Smooth muscle cell of the umbilical artery (primary cell): Measurements from ENCODE around the gene SLCO2B1. TPM values are rescaled to one million over a fixed set of nuclear protein-coding genes. Genes with fewer than 3 reads are reported as not detected.

Experiments used
- total RNA-seq: library from RNA; depleted of rRNA; stranded (reverse); fragments of >200 nt; gene quantifications from 2 replicates; pipeline ENCODE4 v1.2.3, GENCODE V29; 2014

SLCO2B1 gene
- total RNA-seq: 0.30 and 0.88 TPM in 2 replicates

DNA sequence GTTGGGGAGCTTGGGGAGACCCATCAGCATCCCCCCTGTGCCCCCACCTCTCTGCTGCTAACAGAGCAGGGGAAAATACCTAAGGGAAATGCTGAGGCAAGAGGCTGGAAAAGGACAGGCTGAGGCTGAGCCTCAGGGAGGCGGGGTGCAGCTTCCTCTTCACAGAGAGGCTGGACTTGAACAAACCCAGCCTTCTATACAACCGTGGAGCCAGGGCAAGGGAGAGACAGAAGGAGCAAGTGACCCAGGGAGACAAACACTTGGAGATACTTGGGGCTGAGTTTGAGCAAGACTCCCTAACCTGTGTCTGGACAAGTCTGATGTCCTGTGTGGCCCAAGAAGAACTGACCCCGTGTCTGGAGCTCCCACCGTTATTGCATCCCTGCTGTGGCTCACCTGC lies at the start of gene SLCO2B1:
TSS of gene SLCO2B1 (plus strand) at position 229 of the 400 bp plus-strand sequence. CDS start 275 bp downstream, outside the sequence.

DNA sequence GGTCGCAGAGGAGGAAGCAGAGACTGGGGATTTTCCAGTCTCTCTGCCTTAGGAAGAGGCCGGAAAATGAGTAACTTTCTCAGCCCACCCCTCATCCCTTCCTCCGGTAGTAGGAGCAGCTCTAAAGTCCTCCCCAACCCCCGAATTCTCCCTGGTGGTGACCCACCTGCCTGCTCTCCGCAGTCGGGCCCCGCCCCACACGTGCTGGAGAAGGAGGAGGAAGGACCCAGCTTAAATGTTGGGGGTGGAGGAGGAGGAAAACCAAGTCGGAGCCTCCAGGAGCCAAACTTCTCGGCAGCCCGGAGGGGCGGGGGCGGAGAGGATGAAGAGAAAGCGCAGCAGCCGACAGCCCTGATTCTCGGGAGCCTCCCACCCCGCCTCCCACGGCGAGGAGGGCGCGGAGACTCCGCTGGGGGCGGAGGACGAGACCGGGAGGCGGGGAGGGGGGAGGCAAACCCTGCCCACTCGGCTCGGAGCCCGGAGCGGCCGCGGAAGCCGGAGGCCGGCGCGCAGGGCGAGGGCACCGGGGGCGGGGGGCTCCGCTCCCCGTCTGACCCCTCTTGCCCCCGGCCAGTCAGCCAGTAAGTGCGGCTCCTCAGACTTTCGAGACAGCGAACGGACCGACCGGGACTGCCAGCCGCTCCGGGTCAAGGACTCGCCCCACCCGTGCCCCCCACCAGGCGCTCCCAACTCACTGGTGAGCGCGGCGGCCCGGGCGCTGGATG lies 89.6 kb downstream of the SLCO2B1 start, which contains the start of gene TPBGL:
TSS of gene TPBGL (plus strand) at position 464 of the 725 bp plus-strand sequence. CDS start 276 bp downstream, outside the sequence.

Other genes starting within 250 kb of the SLCO2B1 start
- 20.5 and 25.9 TPM in 2 replicates for gene XRRA1, start 202.0 kb upstream of the SLCO2B1 start, total RNA-seq
- gene SPCS2, start 201.8 kb upstream of the SLCO2B1 start, total RNA-seq: 30.0 and 31.6 TPM in 2 replicates
- 6.8 and 7.5 TPM in 2 replicates for gene NEU3, start 162.2 kb upstream of the SLCO2B1 start, total RNA-seq
- gene OR2AT4, start 54.2 kb upstream of the SLCO2B1 start, total RNA-seq: not detected in 2 replicates
- under 0.01 and 0.05 TPM in 2 replicates for gene TPBGL, start 89.7 kb downstream of the SLCO2B1 start, total RNA-seq
- gene ARRB1, start 200.6 kb downstream of the SLCO2B1 start, total RNA-seq: 3.3 and 5.8 TPM in 2 replicates
- 1,278 and 1,672 TPM in 2 replicates for gene RPS3, start 248.4 kb downstream of the SLCO2B1 start, total RNA-seq